Trophoblast cell (in vitro differentiated cells and primary cell): ENCODE measurements around the gene ALOX15.
A peak's percentile ranks its signal among the peaks of the same experiment; 100 is the strongest.
"Not testable (repeated sequence)": the region's sequence is repeated elsewhere in the genome, so short reads cannot be mapped to it uniquely, and the experiment has no call there.

Experiments
- DNase-seq, 2 donors: peaks; one replicate each; pipeline ENCODE4 v3.0.0-alpha.2; 2016
- H2AFZ ChIP-seq: 2 replicates; pipeline ENCODE4 v1.6.1; 2013; ENCODE audit warnings: low read length, moderate library complexity, mild to moderate bottlenecking; ENCODE audit not compliant: insufficient read depth, poor library complexity
- H2AK5ac ChIP-seq: 2 replicates; pipeline ENCODE4 v1.6.1; 2013; ENCODE audit warnings: mild to moderate bottlenecking, low read length
- H2BK120ac ChIP-seq: 2 replicates; pipeline ENCODE4 v1.6.1; 2013; ENCODE audit warnings: low read length, mild to moderate bottlenecking, moderate library complexity; ENCODE audit not compliant: insufficient read depth, poor library complexity
- H2BK12ac ChIP-seq: 2 replicates; pipeline ENCODE4 v1.6.1; 2013; ENCODE audit warnings: mild to moderate bottlenecking, low read length, moderate library complexity
- H2BK5ac ChIP-seq: 2 replicates; pipeline ENCODE4 v1.6.1; 2013; ENCODE audit warnings: low read length, low read depth, moderate library complexity, mild to moderate bottlenecking; ENCODE audit not compliant: poor library complexity
- H3K14ac ChIP-seq: 2 replicates; pipeline ENCODE4 v1.6.1; 2013; ENCODE audit warnings: mild to moderate bottlenecking, low read length
- H3K18ac ChIP-seq: 2 replicates; pipeline ENCODE4 v1.6.1; 2013; ENCODE audit warnings: mild to moderate bottlenecking, low read length
- H3K23ac ChIP-seq: 2 replicates; pipeline ENCODE4 v1.6.1; 2013; ENCODE audit warnings: low read length
- H3K27ac ChIP-seq: 2 replicates; pipeline ENCODE4 v1.5.1; 2013; ENCODE audit warnings: low read depth, mild to moderate bottlenecking, inconsistent platforms, low read length, moderate library complexity
- H3K27me3 ChIP-seq: 2 replicates; pipeline ENCODE4 v1.6.1; 2013; ENCODE audit warnings: inconsistent platforms, mild to moderate bottlenecking, low read length, moderate library complexity; ENCODE audit not compliant: insufficient read depth
- H3K36me3 ChIP-seq, 2 experiments: 1 replicate in 1 of 2; 2 replicates in 1 of 2; pipeline ENCODE4 v1.6.1; 2013; ENCODE audit warnings: low read length in 2 of 2, mild to moderate bottlenecking in 2 of 2, moderate library complexity in 1 of 2; ENCODE audit not compliant: insufficient read depth in 2 of 2, control insufficient read depth in 1 of 2
- H3K4ac ChIP-seq: 2 replicates; pipeline ENCODE4 v1.6.1; 2013; ENCODE audit warnings: low read depth, mild to moderate bottlenecking, low read length, moderate library complexity
- H3K4me1 ChIP-seq, 2 experiments: 1 replicate in 1 of 2; 2 replicates in 1 of 2; pipeline ENCODE4 v1.6.1; 2013; ENCODE audit warnings: low read length in 2 of 2, mild to moderate bottlenecking in 2 of 2, moderate library complexity in 1 of 2; ENCODE audit not compliant: insufficient read depth in 2 of 2, control insufficient read depth in 1 of 2
- H3K4me2 ChIP-seq: 2 replicates; pipeline ENCODE4 v1.6.1; 2013; ENCODE audit warnings: inconsistent platforms, mild to moderate bottlenecking, low read length, moderate library complexity
- H3K4me3 ChIP-seq: 2 replicates; pipeline ENCODE4 v1.5.1; 2013; ENCODE audit warnings: mild to moderate bottlenecking, low read depth, low read length, inconsistent platforms
- H3K79me1 ChIP-seq: one replicate; pipeline ENCODE4 v1.6.1; 2013; ENCODE audit warnings: low read length
- H3K79me2 ChIP-seq: 2 replicates; pipeline ENCODE4 v1.6.1; 2013; ENCODE audit warnings: low read length, mild to moderate bottlenecking; ENCODE audit not compliant: control insufficient read depth, insufficient read depth, poor library complexity
- H3K9ac ChIP-seq: 2 replicates; pipeline ENCODE4 v1.6.1; 2013; ENCODE audit warnings: mild to moderate bottlenecking, low read length
- H3K9me3 ChIP-seq: 2 replicates; pipeline ENCODE4 v1.6.1; 2013; ENCODE audit warnings: low read depth, mild to moderate bottlenecking, control low read depth, inconsistent platforms, low read length; ENCODE audit not compliant: insufficient read depth
- H4K12ac ChIP-seq: 2 replicates; pipeline ENCODE4 v1.6.1; 2013; ENCODE audit warnings: low read depth, mild to moderate bottlenecking, low read length, moderate library complexity
- H4K8ac ChIP-seq: 2 replicates; pipeline ENCODE4 v1.6.1; 2013; ENCODE audit warnings: low read depth, mild to moderate bottlenecking, low read length, moderate library complexity
- H4K91ac ChIP-seq: one replicate; pipeline ENCODE4 v1.6.1; 2013; ENCODE audit warnings: low read depth, mild to moderate bottlenecking, low read length, moderate library complexity
- WGBS: extraction: QIAGEN DNeasy Blood & Tissue Kit; methylation state at CpG from one replicate; pipeline ENCODE4 v1.1.7; 2013; ENCODE audit warnings: missing lambda C conversion rate; ENCODE audit not compliant: insufficient read length, insufficient coverage; ENCODE audit errors: extremely low coverage; 5-methylcytosine and 5-hydroxymethylcytosine counted together

ALOX15 gene

GRCh38 chr17:4607773-4608187 lies 33.7 kb downstream of the ALOX15 start:
- WGBS = no CpG with 5 or more reads among the region's 9 CpGs
- Histone ChIP-seq H4K91ac (no peak overlapping the region), H3K23ac (no peak overlapping the region), H2AK5ac (no peak overlapping the region), H3K9me3 (peaks cover 2% of the 10 kb centered on the region), H4K12ac (no peak overlapping the region), H3K79me2 (peaks cover 2% of the 10 kb centered on the region), H2BK120ac (no peak overlapping the region), H2AFZ (no peak overlapping the region), H4K8ac (no peak overlapping the region), H3K14ac (no peak overlapping the region), H3K18ac (no peak overlapping the region), H3K4me2 (no peak overlapping the region), H3K4ac (no peak overlapping the region), H3K27ac (no peak overlapping the region), H3K36me3 (peaks cover 43% of the 10 kb centered on the region in 2 experiments), H2BK5ac (no peak overlapping the region), H3K27me3 (no peaks in the 10 kb centered on the region), H3K9ac (no peak overlapping the region), H2BK12ac (no peak overlapping the region), H3K4me3 (no peak overlapping the region), H3K79me1 (peaks cover 3% of the 10 kb centered on the region), H3K4me1 (peaks cover 16 to 23% of the 10 kb centered on the region in 2 experiments)
- DNase-seq = peak in 1 of 2 donors; percentile 25

- Histone ChIP-seq H3K36me3 (peaks cover 46 to 47% of the 10 kb centered on the region in 2 experiments), H4K12ac (no peak overlapping the region), H3K9me3 (peaks cover 2% of the 10 kb centered on the region), H3K4me2 (no peak overlapping the region), H2BK12ac (peak overlapping the region; percentile 22), H3K27ac (no peak overlapping the region), H3K4me3 (no peak overlapping the region), H3K18ac (peak overlapping the region; percentile 0), H2AK5ac (peak overlapping the region; percentile 2), H4K91ac (no peak overlapping the region), H4K8ac (no peak overlapping the region), H3K23ac (no peak overlapping the region), H3K9ac (no peak overlapping the region), H3K79me2 (peaks cover 2% of the 10 kb centered on the region), H3K27me3 (no peaks in the 10 kb centered on the region), H2BK120ac (no peak overlapping the region), H3K14ac (no peak overlapping the region), H3K79me1 (peaks cover 3% of the 10 kb centered on the region), H3K4ac (no peak overlapping the region), H2AFZ (no peak overlapping the region), H3K4me1 (peaks cover 16 to 23% of the 10 kb centered on the region in 2 experiments), H2BK5ac (no peak overlapping the region)
- no CpG with 5 or more reads among the region's 25 CpGs for WGBS
- DNase-seq = no peak
Measured at GRCh38 chr17:4607261-4607741, 34.2 kb downstream of the ALOX15 start.

GRCh38 chr17:4605826-4606225 lies 35.7 kb downstream of the ALOX15 start:
- peak; percentile 88 to 91 for DNase-seq
- Histone ChIP-seq H4K12ac (no peak overlapping the region), H3K9me3 (peaks cover 2% of the 10 kb centered on the region), H3K14ac (no peak overlapping the region), H3K4ac (no peak overlapping the region), H4K8ac (no peak overlapping the region), H3K9ac (no peak overlapping the region), H3K27me3 (no peaks in the 10 kb centered on the region), H3K36me3 (peaks cover 46 to 47% of the 10 kb centered on the region in 2 experiments), H4K91ac (no peak overlapping the region), H2AK5ac (no peak overlapping the region), H2BK12ac (no peak overlapping the region), H3K4me3 (no peak overlapping the region), H3K79me2 (peaks cover 2% of the 10 kb centered on the region), H3K4me1 (peaks cover 23 to 25% of the 10 kb centered on the region in 2 experiments), H3K23ac (no peak overlapping the region), H2BK5ac (no peak overlapping the region), H2AFZ (no peak overlapping the region), H3K79me1 (peaks cover 3% of the 10 kb centered on the region), H3K27ac (no peak overlapping the region), H3K18ac (no peak overlapping the region), H2BK120ac (no peak overlapping the region), H3K4me2 (no peak overlapping the region)
- WGBS = no CpG with 5 or more reads among the region's 12 CpGs

GRCh38 chr17:4604736-4605135 lies 36.7 kb downstream of the ALOX15 start:
- not testable (repeated sequence) for H3K9ac ChIP-seq, H2AK5ac ChIP-seq, H3K4me3 ChIP-seq, H3K79me2 ChIP-seq, H2BK5ac ChIP-seq, H4K91ac ChIP-seq, H3K4me2 ChIP-seq, H3K9me3 ChIP-seq, H2BK12ac ChIP-seq, H3K4ac ChIP-seq, H3K27ac ChIP-seq, H3K23ac ChIP-seq, H4K12ac ChIP-seq, H3K14ac ChIP-seq, H2BK120ac ChIP-seq, H3K27me3 ChIP-seq, H2AFZ ChIP-seq, H3K79me1 ChIP-seq, H3K18ac ChIP-seq, H4K8ac ChIP-seq
- DNase-seq = peak; percentile 47 to 74
- Histone ChIP-seq H3K4me1 (peaks cover 24 to 25% of the 10 kb centered on the region in 2 experiments), H3K36me3 (peaks cover 46 to 47% of the 10 kb centered on the region in 2 experiments)
- no CpG with 5 or more reads among the region's 11 CpGs for WGBS
